ENCODE data around the gene NFIB.

NFIB gene

DNA sequence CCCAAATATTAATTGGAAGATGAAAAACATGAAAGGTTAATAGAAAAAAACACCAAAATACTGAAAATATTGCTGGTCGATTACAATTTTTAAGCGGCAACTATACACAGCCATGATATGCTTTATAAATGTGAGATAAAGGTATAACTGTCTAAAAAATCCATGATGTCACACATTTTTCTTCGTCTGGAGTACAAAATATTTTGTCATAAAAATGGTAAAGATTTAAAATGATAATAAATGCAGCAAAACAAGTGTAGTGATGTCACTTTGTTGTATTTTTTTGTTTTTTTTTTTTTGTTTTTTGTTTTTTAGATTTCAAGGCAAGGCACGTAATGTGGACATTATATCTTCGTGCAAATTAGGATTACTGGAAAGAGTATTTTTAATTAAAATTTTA lies 227.4 kb downstream of the NFIB start:
- H3K9me3 ChIP-seq (ENCODE audit: insufficient read depth, low read depth, low read length) = no peaks in the 10 kb centered on the region
- H3K4me3 ChIP-seq (ENCODE audit: low read length, poor library complexity, severe bottlenecking) = no peak overlapping the region
- no peaks in the 10 kb centered on the region for H3F3A ChIP-seq (ENCODE audit: low read depth)
- H3K79me2 ChIP-seq (ENCODE audit: insufficient read depth, low read length) = no peaks in the 10 kb centered on the region
- TF ChIP-seq, protein P1, sequence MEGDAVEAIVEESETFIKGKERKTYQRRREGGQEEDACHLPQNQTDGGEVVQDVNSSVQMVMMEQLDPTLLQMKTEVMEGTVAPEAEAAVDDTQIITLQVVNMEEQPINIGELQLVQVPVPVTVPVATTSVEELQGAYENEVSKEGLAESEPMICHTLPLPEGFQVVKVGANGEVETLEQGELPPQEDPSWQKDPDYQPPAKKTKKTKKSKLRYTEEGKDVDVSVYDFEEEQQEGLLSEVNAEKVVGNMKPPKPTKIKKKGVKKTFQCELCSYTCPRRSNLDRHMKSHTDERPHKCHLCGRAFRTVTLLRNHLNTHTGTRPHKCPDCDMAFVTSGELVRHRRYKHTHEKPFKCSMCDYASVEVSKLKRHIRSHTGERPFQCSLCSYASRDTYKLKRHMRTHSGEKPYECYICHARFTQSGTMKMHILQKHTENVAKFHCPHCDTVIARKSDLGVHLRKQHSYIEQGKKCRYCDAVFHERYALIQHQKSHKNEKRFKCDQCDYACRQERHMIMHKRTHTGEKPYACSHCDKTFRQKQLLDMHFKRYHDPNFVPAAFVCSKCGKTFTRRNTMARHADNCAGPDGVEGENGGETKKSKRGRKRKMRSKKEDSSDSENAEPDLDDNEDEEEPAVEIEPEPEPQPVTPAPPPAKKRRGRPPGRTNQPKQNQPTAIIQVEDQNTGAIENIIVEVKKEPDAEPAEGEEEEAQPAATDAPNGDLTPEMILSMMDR (conservative IDR thresholded peaks at IDR 0.05; ENCODE audit: low read length) = no peak
- TF ChIP-seq EZH2phosphoT487 (IDR thresholded peaks at IDR 0.05; ENCODE audit: borderline replicate concordance) = no peak
- H2AFZ ChIP-seq (ENCODE audit: low read length) = no peak overlapping the region
- no peak overlapping the region for H3K4me2 ChIP-seq (ENCODE audit: low read depth, low read length, poor library complexity, severe bottlenecking)
- H4K20me1 ChIP-seq (ENCODE audit: insufficient read depth, low read length, poor library complexity, severe bottlenecking) = no peaks in the 10 kb centered on the region
- peaks cover 3% of the 10 kb centered on the region for H3K4me1 ChIP-seq (ENCODE audit: insufficient read depth, low read length, poor library complexity, severe bottlenecking)
- H3K9me2 ChIP-seq (replicated peaks; ENCODE audit: low read depth, low read length) = no peaks in the 10 kb centered on the region
- no peaks in the 10 kb centered on the region for H3K36me3 ChIP-seq (ENCODE audit: insufficient read depth, low read length)
- no peak overlapping the region for H3K9ac ChIP-seq (ENCODE audit: low read depth, low read length, poor library complexity, severe bottlenecking)
- H3K27me3 ChIP-seq (ENCODE audit: insufficient read depth, low read length, poor library complexity, severe bottlenecking) = no peaks in the 10 kb centered on the region

DNA sequence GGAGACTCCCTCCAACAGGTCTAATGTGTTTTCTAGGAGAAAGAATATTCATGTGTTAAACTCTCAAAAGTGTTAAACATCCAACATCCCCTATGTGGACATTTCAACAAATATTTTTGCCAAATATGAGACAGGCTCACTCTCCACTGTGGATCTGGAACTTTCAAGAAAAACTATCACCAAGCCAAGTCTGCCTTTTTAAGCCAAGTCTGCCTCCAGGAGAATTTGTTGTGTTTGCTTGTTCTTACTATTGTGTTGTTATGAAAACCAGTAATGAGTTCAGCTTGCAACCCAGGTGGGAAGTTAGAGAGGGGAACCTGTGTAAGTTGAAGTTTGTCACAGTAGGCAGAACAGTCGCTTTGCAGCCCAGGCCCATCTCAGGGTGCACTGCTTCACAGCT lies 228.1 kb downstream of the NFIB start:
- no peaks in the 10 kb centered on the region for H3F3A ChIP-seq (ENCODE audit: low read depth)
- no peaks in the 10 kb centered on the region for H3K36me3 ChIP-seq (ENCODE audit: insufficient read depth, low read length)
- no peak overlapping the region for H3K9ac ChIP-seq (ENCODE audit: low read depth, low read length, poor library complexity, severe bottlenecking)
- H3K27me3 ChIP-seq (ENCODE audit: insufficient read depth, low read length, poor library complexity, severe bottlenecking) = no peaks in the 10 kb centered on the region
- H3K9me3 ChIP-seq (ENCODE audit: insufficient read depth, low read depth, low read length) = no peaks in the 10 kb centered on the region
- peaks cover 6% of the 10 kb centered on the region for H3K4me1 ChIP-seq (ENCODE audit: insufficient read depth, low read length, poor library complexity, severe bottlenecking)
- H3K9me2 ChIP-seq (replicated peaks; ENCODE audit: low read depth, low read length) = no peaks in the 10 kb centered on the region
- H3K4me3 ChIP-seq (ENCODE audit: low read length, poor library complexity, severe bottlenecking) = no peak overlapping the region
- H4K20me1 ChIP-seq (ENCODE audit: insufficient read depth, low read length, poor library complexity, severe bottlenecking) = no peaks in the 10 kb centered on the region
- TF ChIP-seq, protein P1 (conservative IDR thresholded peaks at IDR 0.05; ENCODE audit: low read length) = no peak
- no peak for TF ChIP-seq EZH2phosphoT487 (IDR thresholded peaks at IDR 0.05; ENCODE audit: borderline replicate concordance)
- H3K4me2 ChIP-seq (ENCODE audit: low read depth, low read length, poor library complexity, severe bottlenecking) = no peak overlapping the region
- no peaks in the 10 kb centered on the region for H3K79me2 ChIP-seq (ENCODE audit: insufficient read depth, low read length)
- H2AFZ ChIP-seq (ENCODE audit: low read length) = no peak overlapping the region

DNA sequence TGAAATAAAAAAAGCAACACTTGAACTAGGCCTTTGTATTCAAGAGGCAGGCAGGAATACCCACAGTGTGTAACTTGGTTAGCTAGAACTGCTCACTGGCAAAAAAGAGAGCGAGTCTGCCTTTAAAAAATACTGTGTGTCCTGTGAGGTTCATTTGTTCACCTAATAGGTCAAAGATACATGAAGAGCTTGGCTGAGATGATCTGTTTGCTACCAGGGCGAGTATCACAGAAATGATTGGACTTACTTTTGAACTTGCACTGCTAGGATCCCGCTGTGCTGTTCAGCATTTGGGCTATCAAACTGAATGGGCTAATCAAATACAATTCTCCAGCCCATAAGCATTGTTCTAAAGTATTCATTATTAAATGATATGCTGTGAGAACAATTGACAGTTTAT lies 229.1 kb downstream of the NFIB start:
- no peaks in the 10 kb centered on the region for H3K9me2 ChIP-seq (replicated peaks; ENCODE audit: low read depth, low read length)
- H2AFZ ChIP-seq (ENCODE audit: low read length) = no peak overlapping the region
- no peak overlapping the region for H3K4me3 ChIP-seq (ENCODE audit: low read length, poor library complexity, severe bottlenecking)
- no peaks in the 10 kb centered on the region for H3F3A ChIP-seq (ENCODE audit: low read depth)
- no peaks in the 10 kb centered on the region for H4K20me1 ChIP-seq (ENCODE audit: insufficient read depth, low read length, poor library complexity, severe bottlenecking)
- no peak overlapping the region for H3K4me2 ChIP-seq (ENCODE audit: low read depth, low read length, poor library complexity, severe bottlenecking)
- no peaks in the 10 kb centered on the region for H3K79me2 ChIP-seq (ENCODE audit: insufficient read depth, low read length)
- TF ChIP-seq, protein P1 (conservative IDR thresholded peaks at IDR 0.05; ENCODE audit: low read length) = no peak
- no peak for TF ChIP-seq EZH2phosphoT487 (IDR thresholded peaks at IDR 0.05; ENCODE audit: borderline replicate concordance)
- H3K4me1 ChIP-seq (ENCODE audit: insufficient read depth, low read length, poor library complexity, severe bottlenecking) = peaks cover 6% of the 10 kb centered on the region
- no peaks in the 10 kb centered on the region for H3K36me3 ChIP-seq (ENCODE audit: insufficient read depth, low read length)
- no peaks in the 10 kb centered on the region for H3K9me3 ChIP-seq (ENCODE audit: insufficient read depth, low read depth, low read length)
- no peaks in the 10 kb centered on the region for H3K27me3 ChIP-seq (ENCODE audit: insufficient read depth, low read length, poor library complexity, severe bottlenecking)
- H3K9ac ChIP-seq (ENCODE audit: low read depth, low read length, poor library complexity, severe bottlenecking) = no peak overlapping the region
